Measurements from ENCODE around the gene PRR23E.

Gene PRR23E

DNA sequence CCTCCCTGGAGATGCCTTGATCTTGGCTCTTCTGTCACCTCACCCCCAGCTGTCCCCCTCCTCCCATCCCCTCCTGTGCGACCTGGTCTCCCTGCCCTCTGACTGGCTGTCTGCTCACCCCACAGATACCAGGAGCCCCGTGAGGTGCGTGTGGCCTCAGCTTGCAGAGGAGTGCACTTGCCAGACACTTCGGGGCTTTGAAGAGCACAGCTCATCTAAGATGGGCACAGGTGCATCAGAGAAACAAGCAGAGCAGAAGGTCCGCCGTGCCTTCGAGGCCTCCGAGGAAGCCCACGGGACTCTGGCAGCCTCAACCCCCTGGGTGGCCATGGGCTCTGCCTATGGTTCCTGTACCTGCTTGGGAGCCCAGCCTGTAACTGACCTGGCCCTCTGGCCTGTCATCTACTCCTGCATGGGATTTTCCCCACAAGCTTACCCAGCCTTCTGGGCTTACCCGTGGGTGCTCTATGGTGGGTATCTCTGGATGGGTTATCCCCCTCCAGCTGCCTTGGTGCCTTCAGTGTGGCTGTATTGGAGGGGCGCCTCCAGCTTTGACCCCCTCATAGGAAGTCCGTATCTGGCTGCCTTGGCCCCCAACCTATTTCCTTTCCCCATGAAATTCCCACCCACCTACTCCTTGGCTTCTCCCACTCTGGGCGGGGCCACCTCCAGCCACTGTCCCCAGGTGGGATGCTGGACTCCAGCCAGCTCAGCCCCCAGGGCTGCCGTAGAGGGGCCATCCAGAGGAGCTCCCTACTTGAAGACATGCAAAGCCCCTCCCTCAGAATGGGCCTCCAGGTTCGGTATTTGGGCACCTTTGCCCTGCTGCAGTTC, 3.8 kb downstream of the PRR23E start:
- H3K4me3 ChIP-seq (ENCODE audit: low read depth, low read length) = no peak overlapping the region
- H3K27ac ChIP-seq = no peak overlapping the region
- TF ChIP-seq, protein P1, sequence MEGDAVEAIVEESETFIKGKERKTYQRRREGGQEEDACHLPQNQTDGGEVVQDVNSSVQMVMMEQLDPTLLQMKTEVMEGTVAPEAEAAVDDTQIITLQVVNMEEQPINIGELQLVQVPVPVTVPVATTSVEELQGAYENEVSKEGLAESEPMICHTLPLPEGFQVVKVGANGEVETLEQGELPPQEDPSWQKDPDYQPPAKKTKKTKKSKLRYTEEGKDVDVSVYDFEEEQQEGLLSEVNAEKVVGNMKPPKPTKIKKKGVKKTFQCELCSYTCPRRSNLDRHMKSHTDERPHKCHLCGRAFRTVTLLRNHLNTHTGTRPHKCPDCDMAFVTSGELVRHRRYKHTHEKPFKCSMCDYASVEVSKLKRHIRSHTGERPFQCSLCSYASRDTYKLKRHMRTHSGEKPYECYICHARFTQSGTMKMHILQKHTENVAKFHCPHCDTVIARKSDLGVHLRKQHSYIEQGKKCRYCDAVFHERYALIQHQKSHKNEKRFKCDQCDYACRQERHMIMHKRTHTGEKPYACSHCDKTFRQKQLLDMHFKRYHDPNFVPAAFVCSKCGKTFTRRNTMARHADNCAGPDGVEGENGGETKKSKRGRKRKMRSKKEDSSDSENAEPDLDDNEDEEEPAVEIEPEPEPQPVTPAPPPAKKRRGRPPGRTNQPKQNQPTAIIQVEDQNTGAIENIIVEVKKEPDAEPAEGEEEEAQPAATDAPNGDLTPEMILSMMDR (IDR thresholded peaks at IDR 0.05; ENCODE audit: low read depth, low read length) = no peak
- H3K9me3 ChIP-seq (ENCODE audit: severe bottlenecking) = peaks cover 3% of the 10 kb centered on the region
- no peaks in the 10 kb centered on the region for H3K27me3 ChIP-seq (ENCODE audit: insufficient read depth, low read depth, severe bottlenecking)
- DNase-seq = no peak
- no peaks in the 10 kb centered on the region for H3K36me3 ChIP-seq

DNA sequence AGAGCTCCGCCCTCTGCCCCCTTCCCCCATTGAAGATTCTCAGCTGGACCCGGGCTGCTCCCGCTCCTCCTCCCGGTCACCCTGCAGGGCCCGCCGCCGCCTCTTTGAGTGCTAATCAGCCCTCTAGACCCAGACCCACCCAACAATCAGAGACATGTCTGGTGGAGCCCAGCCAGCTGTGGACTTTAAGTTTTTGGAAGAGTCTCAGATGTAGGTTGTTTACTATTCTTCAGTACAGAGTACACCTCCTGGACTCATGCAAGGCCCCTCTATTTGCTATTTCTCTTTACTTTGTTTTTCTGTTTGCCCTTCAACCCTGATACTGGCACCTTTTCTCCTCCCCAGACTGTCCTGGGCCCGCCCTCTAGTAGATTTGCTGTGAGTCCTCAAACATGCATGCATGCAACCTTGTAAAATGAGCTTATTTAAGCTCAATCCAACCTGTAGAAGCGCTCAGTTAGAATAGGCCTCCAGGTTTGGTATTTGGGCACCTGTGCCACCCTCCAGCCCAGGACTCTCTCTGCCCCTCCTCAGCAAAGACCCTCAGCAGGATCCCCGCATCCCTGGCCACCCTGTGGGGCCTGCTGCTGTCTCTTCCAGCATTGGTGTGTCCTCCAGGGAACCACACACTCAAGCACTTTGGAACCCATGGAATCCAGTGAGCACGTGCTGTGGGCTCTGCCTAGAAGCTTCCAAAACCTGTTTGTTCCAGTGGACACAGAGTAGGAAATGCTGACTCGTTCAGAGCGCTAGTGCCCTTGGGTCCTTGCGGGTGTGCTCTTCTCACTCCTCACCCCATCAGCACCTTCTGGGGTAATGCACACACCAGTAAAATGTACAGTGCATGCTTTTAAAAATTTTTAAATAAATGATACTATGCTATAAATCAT, 4.6 kb downstream of the PRR23E start:
- Histone ChIP-seq H3K27me3 (ENCODE audit: insufficient read depth, low read depth, severe bottlenecking) (no peaks in the 10 kb centered on the region), H3K36me3 (no peaks in the 10 kb centered on the region), H3K9me3 (ENCODE audit: severe bottlenecking) (no peaks in the 10 kb centered on the region), H3K4me3 (ENCODE audit: low read depth, low read length) (no peak overlapping the region), H3K27ac (no peak overlapping the region)
- DNase-seq = no peak
- TF ChIP-seq, protein P1 (IDR thresholded peaks at IDR 0.05; ENCODE audit: low read depth, low read length) = no peak

DNA sequence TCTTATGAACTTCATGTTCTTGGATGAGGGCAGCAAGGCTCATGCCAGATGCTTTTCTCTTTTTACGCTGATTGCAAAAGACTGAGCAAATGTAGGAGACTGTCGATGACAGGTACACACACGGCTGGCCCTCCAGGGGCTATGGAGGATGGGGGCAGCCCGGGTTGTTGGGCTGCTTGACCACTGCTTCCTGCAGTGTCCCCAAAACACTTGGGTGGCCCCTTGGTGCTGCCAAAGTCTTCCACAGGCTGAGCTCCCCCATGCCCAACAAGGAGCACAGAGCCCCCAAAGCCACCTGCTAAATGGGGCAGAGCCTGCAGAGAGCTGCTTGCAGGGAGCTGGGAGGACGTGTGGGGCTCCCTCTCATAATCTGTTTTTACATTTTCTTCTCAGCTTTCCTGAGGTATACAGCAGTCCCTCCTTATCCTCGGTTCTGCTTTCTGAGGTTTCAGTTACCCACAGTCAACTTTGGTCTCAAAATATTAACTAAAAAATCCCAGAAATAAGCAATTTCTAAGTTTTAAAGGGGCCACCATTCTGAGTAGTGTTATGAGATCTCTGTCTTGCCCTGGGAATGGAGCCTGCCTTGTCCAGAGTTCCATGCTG, 7.3 kb downstream of the PRR23E start:
- no peak for DNase-seq
- Histone ChIP-seq H3K27ac (no peak overlapping the region), H3K4me3 (ENCODE audit: low read depth, low read length) (no peak overlapping the region), H3K36me3 (no peaks in the 10 kb centered on the region), H3K9me3 (ENCODE audit: severe bottlenecking) (peaks cover 5% of the 10 kb centered on the region), H3K27me3 (ENCODE audit: insufficient read depth, low read depth, severe bottlenecking) (no peaks in the 10 kb centered on the region)
- TF ChIP-seq, protein P1 (IDR thresholded peaks at IDR 0.05; ENCODE audit: low read depth, low read length) = no peak

DNA sequence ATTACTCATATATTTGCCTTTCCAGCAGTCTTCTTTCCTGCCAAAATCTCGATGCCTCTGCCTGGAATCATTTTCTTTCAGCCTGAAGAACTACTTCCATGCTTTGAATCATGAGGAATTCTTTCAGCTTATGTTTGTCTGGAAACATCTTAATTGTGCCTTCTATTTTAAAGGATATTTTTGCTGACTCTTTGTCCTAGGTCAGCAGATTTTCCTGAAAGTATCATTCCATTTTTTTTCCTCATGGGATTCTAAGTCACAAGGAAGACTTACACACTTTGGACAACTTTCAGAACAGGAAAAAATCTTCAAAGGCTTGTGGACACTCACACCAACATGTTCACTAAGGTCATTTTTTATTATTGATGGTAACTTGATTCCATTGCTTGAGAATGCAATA, 10.1 kb downstream of the PRR23E start:
- no peak for DNase-seq
- Histone ChIP-seq H3K27ac (no peak overlapping the region), H3K27me3 (ENCODE audit: insufficient read depth, low read depth, severe bottlenecking) (no peaks in the 10 kb centered on the region), H3K4me3 (ENCODE audit: low read depth, low read length) (no peak overlapping the region), H3K9me3 (ENCODE audit: severe bottlenecking) (peaks cover 5% of the 10 kb centered on the region), H3K36me3 (no peaks in the 10 kb centered on the region)
- TF ChIP-seq, protein P1 (IDR thresholded peaks at IDR 0.05; ENCODE audit: low read depth, low read length) = no peak

DNA sequence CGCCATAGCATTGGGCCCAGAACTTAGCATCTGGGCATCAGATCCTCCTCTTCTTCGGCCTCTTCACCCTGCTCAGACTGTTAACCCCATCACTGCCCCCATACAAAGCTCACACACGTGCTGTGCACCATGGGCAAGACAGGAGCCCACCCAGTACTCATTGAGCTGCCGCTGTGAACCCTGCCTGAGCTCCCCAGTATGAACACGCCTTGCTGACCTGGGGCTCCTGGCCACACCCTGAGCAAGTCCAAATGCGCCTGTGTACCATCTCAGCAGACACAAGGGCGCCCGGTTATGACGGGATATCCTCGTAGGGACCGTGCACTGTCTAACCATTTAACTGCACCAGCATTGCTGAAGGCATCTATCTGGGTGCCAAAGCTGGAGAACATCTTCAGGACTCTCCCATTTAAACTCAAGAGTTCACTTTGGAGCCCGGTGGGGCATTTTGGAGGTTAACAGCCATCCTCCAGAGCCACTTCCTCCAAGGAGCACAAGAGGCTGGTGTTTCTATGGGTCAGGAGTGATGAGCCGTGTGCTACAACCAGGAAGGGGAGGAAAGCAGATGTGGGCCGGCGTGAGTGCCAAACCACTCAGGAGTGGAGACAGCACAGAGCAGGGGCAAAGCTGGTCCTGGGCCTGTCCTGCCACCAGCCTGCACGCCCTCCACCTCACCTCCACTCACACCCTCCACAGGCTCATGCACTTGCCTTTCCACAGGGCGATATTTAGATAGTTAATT, 12.1 kb downstream of the PRR23E start:
- Histone ChIP-seq H3K27ac (no peak overlapping the region), H3K27me3 (ENCODE audit: insufficient read depth, low read depth, severe bottlenecking) (no peaks in the 10 kb centered on the region), H3K9me3 (ENCODE audit: severe bottlenecking) (peaks cover 5% of the 10 kb centered on the region), H3K36me3 (no peaks in the 10 kb centered on the region), H3K4me3 (ENCODE audit: low read depth, low read length) (no peak overlapping the region)
- no peak for DNase-seq
- TF ChIP-seq, protein P1 (IDR thresholded peaks at IDR 0.05; ENCODE audit: low read depth, low read length) = no peak
